GM19463 (cell line): ENCODE data around the gene RAP2A.
A peak's percentile ranks its signal among the peaks of the same experiment; 100 is the strongest.

Source experiments
- ATAC-seq: cut with Tn5 transposase; IDR thresholded peaks from one replicate; pipeline ENCODE4 v1.9.1; 2021; ENCODE audit warnings: mild to moderate bottlenecking, moderate library complexity; ENCODE audit not compliant: unreplicated experiment

The RAP2A gene

DNA sequence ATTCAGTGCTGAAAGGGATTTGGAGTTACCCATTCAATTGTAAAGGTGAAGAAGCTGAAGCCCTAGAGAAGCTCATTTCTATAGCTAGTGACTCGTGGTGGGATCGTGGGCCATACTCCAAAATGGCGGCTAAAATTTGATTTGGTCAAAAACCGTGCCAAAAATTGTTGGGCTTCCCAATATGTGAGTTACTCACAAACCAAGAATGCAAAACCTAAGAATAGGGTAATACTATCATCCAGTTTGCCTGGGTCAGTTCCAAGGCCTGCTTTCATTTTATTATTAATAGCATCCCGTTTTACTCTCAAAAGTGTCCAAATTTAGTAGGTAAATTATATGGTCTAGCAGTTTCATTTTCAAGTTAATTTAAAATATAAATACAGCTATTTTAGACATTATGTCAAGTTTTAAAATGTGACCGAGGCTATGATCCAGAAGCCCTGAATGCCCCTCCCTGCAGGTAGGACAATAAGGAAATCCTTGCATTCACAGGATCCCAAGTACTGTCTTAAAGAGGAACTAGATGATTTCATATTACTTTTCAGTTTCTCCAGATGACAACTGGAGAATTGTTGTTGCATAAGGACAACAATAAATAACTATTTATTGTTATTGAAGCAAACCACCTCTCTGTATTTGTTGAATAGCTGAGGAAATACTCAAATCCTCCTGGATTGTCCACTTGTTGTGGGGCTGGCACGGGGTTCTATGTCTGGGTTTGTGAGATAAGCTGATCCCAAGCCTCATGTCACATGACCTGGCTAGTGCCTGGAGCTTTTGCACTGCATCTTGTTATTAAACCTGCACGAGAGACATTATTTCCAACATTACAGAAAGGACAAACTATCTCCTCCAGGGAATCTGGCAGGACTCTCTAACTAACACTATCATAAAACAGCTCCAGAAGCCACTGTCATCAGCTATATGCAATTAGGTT lies 11.6 kb upstream of the RAP2A start:
- ATAC-seq: no peak

DNA sequence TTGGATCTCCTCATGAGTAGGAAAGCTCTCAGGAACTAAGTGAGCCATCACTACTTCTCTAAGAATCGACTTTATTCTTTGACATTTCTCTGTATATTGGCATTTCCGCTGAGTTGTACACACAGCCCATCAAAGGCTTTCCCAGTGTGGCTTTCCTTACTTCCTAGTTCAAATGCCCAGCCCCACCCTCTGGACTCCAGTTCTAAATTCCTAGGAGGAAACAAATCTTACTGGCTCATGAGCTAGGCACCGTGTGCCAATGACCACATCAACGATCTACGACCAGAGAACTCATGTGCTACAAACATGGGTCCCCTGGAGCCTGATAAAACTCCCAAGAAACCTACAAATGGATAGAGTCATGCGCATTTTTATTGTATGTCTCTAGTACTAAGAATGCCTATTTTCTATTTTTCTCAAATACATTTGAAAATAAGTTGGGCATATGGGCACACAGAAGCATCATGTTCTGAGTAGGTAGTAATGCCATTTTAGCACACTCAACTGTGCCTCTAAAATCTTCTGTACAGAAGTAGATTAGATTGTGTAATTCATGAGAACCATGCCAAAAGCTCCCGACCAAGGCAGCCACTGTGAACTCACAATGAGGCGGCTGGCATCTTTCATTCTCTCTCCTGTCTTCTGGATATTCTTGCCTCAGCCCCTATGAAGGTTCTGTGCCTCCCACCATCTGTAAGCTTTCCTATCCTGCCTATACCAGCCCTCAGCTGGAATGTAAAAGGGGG lies 10.5 kb upstream of the RAP2A start:
- no peak for ATAC-seq

DNA sequence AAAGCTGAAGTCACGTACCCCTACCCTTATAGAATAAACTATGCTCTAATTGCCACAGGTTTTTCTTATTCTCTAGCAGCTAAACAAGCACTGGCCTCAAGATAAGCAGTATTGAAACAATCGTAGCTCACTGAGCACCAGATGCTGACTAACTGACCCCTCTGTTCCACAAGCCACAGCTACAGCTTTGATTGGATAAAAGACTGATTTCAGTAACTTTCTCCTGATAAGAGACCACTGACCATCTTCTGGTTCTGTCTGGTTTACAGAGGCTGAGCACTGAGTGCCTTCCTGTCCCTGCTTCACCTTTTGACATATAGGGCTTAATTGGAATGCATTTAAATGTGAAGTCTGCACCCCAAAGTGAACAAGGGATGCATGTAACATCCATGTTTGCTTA lies 8.4 kb upstream of the RAP2A start:
- ATAC-seq: no peak

DNA sequence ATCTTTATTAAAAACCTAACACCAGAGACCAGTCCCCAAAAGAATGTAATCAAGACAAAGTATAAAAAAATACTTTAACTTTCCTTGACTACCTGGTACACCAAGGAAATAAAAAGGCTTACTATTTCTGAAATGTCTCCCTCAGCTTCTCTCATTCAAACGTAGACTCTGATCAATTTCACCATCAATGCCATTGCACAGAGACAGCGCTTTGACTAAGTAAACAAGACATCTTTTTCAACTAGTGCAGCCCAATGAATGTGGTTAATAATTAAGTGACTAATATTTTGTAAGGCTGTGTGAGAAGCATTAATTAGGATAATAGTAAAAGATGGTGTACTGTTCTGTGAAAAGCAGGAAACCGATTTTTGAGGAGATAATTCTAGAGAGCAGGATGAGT lies 7.3 kb upstream of the RAP2A start:
- no peak for ATAC-seq

DNA sequence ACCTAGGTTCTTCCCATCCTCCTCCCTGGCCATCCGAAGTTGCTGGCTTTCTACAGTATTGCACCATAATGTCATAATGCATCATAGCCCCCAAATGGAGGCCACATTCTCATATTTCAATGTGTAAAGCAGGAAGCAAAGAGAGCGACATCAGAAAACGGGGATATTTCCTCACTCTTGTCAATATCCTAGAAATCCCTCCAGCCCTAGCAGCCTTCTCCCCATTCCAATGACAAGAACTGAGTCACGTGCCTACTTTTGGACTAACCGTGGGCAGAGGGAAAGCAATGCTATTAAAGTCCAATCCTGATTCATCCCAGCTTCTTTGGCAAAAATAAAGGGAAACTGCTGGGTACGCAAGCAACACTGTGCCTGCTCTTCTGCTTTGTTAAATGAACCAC lies 4.3 kb upstream of the RAP2A start:
- no peak for ATAC-seq

DNA sequence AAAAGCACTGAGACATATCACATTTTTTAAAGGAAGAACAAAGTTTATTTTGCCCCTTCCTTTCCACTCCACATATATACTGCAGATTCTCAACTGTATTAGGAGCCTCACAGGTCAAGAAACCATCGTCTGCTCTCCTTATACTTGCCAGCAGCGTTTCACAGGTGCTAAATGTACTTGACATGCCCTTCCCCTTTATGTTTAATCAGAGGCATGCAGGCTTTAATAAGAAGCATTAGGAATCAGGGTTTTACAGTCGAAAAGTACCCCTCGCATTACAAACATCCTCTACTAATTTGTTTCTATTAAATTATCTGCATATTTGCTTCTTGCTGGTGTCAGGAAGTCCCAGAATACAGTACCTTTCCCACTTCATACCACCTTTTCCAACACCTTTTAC lies 3.7 kb upstream of the RAP2A start:
- ATAC-seq: no peak

DNA sequence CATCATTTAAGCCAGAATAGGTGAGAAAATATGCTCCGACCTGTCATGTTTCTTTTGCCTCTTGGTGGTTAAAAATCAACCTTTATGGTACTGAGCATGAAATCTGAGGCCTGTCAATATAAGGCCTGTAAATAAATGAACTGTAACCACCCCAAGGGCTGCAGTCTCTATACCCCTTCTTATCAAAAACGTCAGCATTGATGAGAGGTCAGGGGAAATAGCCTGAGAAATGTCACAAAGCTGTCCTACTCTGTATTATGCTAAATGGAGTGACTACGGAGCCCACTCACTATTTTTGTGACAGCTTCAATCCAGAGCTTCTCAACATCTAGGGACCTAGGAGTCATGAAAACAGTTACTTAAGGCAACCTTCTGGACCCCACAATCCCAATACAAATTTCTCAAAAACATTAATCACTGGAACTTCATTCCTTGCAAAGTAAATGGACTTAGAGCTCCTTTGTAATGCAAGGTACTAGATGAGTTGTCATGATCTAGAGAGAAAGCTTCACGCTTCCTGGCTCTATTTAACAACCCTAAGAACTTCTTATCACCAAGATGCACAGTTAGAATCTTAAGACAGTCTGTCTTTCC lies 2.7 kb upstream of the RAP2A start:
- ATAC-seq: no peak

DNA sequence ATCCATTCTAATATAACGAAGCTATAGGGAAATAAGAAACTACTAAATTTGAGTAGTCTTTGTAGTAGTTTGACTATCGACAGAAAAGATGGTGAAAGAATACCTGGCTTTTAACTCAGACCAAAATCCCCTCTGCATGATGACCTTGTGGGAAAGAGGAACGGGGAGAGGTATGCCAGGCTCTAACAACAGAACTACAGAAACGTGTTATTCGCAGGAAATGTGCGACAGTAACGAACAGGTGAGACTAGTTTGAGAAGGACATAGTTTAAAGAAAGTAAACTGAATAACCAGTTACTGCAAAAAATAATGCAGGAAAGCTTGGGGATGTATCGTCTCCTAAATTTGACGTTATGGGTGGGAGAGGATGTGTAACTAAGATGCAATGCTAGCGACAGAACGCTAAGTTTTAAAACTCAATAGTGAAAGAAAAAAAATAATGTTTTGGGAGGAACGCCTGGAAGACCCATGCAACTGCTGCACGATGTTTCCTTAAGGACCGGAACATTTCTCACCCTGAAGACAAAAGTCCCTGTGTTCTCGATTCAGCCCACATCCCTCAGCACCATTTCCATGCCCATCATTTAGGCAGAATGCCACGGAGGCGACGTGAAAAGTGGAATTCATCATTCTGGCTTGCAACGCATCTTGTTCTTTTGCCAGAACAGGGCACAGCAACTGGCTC lies 1.6 kb upstream of the RAP2A start:
- no peak for ATAC-seq

DNA sequence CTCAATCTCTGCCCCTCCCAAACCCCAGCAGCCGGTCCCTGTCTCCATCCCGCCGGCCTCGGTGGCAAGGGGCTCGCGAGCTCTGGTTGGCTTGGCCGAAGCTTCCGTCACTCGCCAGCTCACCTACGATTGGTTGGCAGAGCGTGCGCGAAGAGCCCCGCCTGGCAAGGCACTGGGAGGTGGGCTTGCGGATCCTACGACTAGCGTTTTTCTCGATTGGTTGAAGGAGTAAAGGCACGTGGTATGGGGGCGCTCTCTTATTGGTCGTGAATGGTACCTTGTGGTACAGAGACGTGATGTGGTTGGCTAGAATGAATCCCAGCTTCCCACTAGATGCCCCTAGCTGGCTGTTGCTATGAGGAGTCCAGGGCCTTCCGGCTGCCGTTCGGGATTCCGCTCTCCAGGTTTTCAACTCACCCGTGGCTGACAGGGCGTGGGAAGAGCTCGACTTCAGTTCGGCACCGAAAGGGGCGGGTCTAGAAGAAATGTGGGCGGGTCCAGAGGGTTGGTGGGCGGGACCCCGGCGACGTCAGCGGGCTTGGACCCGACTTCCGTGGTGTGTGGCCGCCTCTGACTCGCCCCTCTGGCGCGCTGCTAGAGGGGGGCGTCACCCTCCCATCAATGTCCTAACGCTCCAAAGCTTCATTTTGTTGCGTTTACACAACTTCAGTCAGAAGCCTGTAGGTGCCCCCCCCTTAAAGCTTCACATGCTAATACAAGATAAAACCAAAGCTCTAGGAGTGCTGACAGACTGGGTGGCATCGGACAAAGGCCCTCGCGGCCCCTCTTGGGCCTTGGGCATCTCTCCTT lies 847 bp upstream of the RAP2A start:
- peak; percentile 76 for ATAC-seq

DNA sequence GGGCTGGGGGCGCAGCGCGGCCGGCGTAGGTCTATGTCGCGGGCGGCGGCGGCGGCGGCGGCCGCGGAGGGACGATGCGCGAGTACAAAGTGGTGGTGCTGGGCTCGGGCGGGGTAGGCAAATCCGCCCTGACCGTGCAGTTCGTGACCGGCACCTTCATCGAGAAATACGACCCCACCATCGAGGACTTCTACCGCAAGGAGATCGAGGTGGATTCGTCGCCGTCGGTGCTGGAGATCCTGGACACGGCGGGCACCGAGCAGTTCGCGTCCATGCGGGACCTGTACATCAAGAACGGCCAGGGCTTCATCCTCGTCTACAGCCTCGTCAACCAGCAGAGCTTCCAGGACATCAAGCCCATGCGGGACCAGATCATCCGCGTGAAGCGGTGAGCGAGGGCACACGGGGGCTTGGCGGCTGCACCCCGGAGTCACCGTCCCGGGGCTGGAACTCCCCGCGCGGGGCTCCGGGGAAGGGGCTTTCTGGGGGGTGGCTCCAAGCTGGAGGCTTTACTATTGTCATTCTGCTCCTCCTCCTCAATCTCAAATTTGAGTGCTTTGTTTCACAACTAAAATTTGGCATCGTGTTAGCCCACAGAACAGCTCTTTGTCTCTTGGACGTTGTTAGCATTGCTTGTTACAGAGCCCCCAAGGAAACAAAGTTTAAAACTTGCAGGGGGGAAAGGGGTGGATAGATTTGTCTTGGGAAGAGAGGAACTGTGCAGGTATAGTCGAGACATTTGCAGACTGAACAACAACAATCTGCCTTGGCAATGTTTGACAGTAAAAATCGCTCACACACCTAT lies 630 bp downstream of the RAP2A start:
- ATAC-seq: peak; percentile 0

DNA sequence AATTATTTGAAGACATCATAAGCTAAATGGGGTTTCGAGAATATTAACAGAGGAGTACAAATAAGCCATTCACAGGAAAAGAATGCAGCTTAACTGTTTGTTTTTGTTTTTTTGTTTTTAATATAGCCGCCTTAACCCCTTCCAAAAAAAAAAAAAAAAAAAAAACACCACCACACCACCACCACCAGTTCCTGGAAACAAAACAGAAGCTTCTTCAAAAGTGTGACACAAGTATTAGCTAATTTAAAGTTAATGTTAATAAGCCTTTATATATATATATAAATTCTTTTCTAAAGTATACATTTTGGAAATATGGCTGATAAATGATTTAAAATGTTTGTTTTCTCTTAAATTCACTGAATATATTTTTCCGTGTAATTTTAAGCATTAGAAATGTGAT lies 1.4 kb downstream of the RAP2A start:
- ATAC-seq: no peak

DNA sequence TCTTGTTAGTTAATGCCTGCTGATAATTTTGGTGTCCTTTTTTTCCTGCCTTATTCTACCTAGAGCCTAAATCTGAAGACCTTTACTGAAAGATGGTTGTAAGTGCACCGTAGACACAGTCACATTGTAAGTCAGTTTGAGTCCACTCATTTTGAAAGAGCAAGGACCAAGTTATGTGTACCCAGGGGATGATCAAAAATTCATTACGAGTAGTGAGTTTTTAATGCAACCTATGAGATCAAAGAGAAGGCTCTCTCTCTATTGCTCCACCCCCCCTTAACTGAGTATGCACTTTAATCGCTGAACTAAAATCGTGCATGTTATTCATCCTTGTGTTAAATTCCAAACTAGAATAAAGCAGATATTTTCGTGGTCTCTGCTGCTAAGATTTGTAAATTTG lies 1.8 kb downstream of the RAP2A start:
- no peak for ATAC-seq

DNA sequence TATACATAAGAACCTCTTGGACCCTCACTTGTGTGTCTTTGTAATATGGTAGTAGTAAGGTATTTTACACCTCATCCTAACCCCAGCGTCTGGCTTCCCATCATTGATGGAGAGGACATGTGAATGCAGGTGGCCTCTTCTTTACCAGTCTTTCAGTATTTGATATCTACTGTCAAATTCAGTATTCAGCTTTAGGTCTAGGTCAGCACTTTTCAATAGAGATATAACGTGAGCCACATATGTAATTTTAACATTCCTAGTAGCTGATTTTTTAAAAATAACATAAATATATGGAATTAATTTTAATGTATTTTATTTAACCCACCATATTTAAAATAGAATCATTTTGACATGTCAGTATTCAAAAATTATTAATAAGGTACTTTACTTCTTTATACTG lies 2.9 kb downstream of the RAP2A start:
- no peak for ATAC-seq

DNA sequence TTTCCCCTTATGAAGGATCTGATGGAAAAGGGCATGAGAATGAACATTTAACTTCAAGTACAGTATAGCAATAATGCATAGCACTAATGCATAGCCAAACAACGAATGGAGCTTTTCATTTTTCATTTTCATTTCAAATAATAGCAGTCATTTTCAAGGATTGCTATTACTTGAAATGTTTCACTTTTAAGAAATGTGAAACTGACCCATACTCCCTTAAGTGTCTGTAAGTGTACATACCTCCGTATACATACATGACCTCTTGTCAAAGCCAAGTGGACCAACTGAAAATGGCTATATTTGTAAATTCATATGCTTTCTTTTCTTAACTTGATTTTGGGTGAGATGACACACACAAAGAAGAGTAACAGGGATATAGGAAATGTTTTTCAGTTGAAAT lies 3.8 kb downstream of the RAP2A start:
- no peak for ATAC-seq

DNA sequence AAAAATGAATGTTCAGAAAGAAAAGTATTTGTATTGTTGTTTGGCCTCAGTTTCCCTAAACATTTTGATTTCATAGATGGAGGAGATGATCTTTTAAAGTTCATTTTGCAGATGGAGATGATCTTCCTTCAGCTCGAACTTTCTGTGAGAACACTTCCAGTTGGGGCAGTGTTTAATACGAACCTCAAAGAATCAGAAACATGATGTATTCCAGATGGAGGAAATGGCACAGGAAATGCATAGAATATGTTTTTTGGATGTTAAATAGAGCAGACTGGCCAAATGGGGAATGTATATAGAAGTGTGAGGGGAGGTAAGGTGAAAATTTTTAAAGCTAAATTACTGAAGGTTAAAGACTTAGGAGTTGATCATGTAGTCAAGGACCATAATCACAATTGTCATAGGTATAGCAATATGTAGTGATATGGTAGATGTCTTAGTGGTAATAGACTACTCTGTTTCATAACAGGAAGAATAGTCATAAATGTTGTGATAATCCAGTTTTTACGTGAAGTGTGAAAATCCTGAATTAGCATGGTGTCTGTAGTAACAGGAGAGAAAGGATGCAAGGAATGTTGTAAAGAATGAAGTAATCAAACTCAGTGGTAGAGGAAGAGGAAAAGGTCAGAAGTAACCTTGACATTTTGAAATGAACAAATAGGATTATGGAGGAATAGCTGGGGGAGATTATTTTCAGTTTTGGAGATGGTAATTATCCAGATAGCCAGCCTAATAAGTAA lies 5.1 kb downstream of the RAP2A start:
- no peak for ATAC-seq

DNA sequence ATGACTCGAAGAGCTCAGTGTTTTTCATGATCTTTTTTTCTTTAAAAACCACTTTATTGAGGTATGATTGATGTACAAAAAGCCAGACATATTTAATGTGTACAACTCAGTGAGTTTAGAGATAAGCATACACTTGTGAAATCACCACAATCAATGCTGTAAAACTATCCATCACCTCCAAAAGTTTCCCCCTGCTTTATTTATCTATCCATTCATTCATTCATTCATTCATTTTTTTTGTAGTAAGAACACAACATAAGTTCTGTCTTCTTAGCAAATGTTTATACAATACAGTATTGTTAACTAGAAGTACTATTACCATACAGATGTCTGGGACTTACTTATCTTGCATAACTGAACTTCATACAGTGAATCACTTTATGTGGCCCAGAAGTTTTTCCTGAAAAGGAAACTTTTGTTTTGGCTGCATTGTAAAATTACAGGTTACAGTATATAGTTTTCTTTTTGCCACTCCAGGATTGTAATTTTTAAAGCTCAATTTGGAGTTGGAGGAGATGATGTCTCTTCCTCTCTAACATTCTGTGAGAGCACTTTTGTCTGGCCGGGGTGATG lies 6.7 kb downstream of the RAP2A start:
- no peak for ATAC-seq

DNA sequence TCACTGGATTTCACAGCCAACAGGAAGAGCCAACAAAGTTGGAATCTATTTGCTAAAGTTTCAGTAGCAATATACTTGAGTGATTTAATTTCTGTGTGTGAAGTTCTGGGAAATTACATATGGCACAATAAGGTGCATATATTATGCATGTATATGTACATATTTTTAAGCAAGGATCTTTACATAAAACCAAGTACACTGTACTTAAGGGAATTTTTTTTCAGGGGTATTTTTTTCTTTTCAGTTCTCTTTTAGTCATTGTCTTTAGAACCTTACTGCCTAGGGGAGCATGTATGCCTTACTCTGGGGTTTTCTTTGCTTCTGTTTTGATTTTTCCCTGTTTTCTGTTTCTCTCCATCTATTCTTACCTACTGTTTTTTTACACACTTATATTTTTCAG lies 7.4 kb downstream of the RAP2A start:
- ATAC-seq: peak; percentile 54

DNA sequence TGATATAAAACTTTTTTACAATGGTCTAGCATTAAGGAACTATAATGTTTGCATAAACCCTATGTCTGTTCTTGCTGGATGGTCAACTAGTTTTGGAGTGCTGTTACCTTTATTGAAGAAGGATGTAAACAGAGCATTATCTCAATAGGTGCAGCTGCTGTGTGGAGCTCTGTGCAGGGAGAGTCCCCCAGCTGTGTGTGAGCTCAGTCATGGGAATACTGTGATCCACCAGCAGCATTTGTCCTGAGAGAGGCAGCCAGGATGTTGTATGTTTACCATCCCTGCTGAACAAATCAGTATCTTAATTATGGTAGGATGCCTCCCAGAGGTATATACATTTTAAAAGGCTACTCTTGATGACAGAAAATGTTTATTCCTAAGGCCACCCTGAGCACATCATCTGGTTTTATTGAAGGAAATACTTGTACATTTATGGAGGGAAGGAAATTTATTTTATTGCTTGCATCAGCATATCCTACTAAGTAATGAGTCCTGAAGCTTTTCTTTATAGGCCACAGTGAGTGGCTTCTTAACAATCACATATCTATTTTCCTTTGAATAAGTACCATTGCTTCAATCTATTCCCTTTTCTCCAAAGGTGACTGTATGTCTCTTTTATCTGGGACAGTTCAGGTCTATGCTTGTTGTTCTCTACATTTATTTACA lies 11.7 kb downstream of the RAP2A start:
- no peak for ATAC-seq
